HEK293 (cell line): ENCODE data around the gene PLA2G3.

Source experiments
- CTCF ChIA-PET: fragments of 350-600 bp; formaldehyde crosslinking; extraction: SDS; loops from one replicate; lab custom pipeline; 2021; ENCODE audit warnings: antibody characterized with exemption; lab: Yijun Ruan, JAX
- POLR2A ChIA-PET: fragments of 300-600 bp; formaldehyde crosslinking; extraction: SDS; loops from one replicate; lab custom pipeline; 2020; ENCODE audit warnings: antibody characterized with exemption, inconsistent platforms; lab: Yijun Ruan, JAX
- H3K27ac ChIP-seq: fragments of 200-500 bp; sonication (Bioruptor generic); 2 replicates; pipeline ENCODE4 v1.5.1; 2014; ENCODE audit warnings: low read depth, low read length, control low read depth, inconsistent platforms; ENCODE audit errors: extremely low read depth
- H3K36me3 ChIP-seq, 2 experiments: fragments of 200-500 bp in 1 of 2; sonication (Bioruptor generic) in 1 of 2; 1 replicate in 1 of 2; 2 replicates in 1 of 2; pipeline ENCODE4 v1.5.1; 2014 to 2017; ENCODE audit warnings: inconsistent platforms in 2 of 2, low read length in 2 of 2; ENCODE audit not compliant: control insufficient read depth in 2 of 2, insufficient read depth in 1 of 2
- H3K4me1 ChIP-seq: fragments of 200-500 bp; sonication (Bioruptor generic); 2 replicates; pipeline ENCODE4 v1.5.1; 2014; ENCODE audit warnings: mild to moderate bottlenecking, low read length, inconsistent platforms; ENCODE audit not compliant: control insufficient read depth, insufficient read depth
- H3K4me3 ChIP-seq: 2 replicates; pipeline ENCODE4 v1.5.1; 2011; ENCODE audit warnings: low read depth, mild to moderate bottlenecking, control low read depth, low read length, moderate library complexity
- H3K9me3 ChIP-seq: fragments of 200-500 bp; sonication (Bioruptor generic); 2 replicates; pipeline ENCODE4 v1.5.1; 2014; ENCODE audit warnings: low read depth, low read length, inconsistent platforms; ENCODE audit not compliant: control insufficient read depth, insufficient read depth
- BCL11B ChIP-seq: fragments of 450-650 bp; formaldehyde crosslinking; IDR thresholded peaks from 2 replicates; pipeline ENCODE4 v1.5.1; 2016; ENCODE audit warnings: low read depth, missing biosample characterization, missing genetic modification characterization
- BCL6B ChIP-seq: fragments of 450-650 bp; formaldehyde crosslinking; IDR thresholded peaks from 2 replicates; pipeline ENCODE4 v1.5.1; 2017; ENCODE audit warnings: missing biosample characterization, missing genetic modification characterization
- HIC1 ChIP-seq: fragments of 450-650 bp; formaldehyde crosslinking; IDR thresholded peaks from 2 replicates; pipeline ENCODE4 v1.5.1; 2016; ENCODE audit warnings: missing biosample characterization, missing genetic modification characterization
- KLF9 ChIP-seq: fragments of 450-650 bp; formaldehyde crosslinking; IDR thresholded peaks from 2 replicates; pipeline ENCODE4 v1.5.1; 2016; ENCODE audit warnings: missing biosample characterization, missing genetic modification characterization, low read depth
- MZF1 ChIP-seq: fragments of 450-650 bp; formaldehyde crosslinking; IDR thresholded peaks from 2 replicates; pipeline ENCODE4 v1.5.1; 2017; ENCODE audit warnings: missing biosample characterization, missing genetic modification characterization, borderline replicate concordance
- PBX3 ChIP-seq: sonication (generic); formaldehyde crosslinking; IDR thresholded peaks from 2 replicates; pipeline ENCODE4 v1.8.1; 2022; ENCODE audit warnings: mild to moderate bottlenecking, moderate library complexity, missing genetic modification reagents
- PRDM6 ChIP-seq: fragments of 450-650 bp; formaldehyde crosslinking; IDR thresholded peaks from 2 replicates; pipeline ENCODE4 v1.5.1; 2017; ENCODE audit warnings: missing biosample characterization, missing genetic modification characterization
- ZBTB17 ChIP-seq: fragments of 450-650 bp; formaldehyde crosslinking; IDR thresholded peaks from 2 replicates; pipeline ENCODE4 v1.5.1; 2016; ENCODE audit warnings: missing biosample characterization, missing genetic modification characterization
- ZBTB21 ChIP-seq: fragments of 450-650 bp; formaldehyde crosslinking; IDR thresholded peaks from 2 replicates; pipeline ENCODE4 v1.5.1; 2017; ENCODE audit warnings: missing biosample characterization, missing genetic modification characterization
- ZBTB26 ChIP-seq: fragments of 450-650 bp; formaldehyde crosslinking; optimal IDR thresholded peaks from 2 replicates; pipeline ENCODE3; 2016; ENCODE audit warnings: missing biosample characterization, mild to moderate bottlenecking, missing genetic modification characterization
- ZIC2 ChIP-seq: fragments of 450-650 bp; formaldehyde crosslinking; IDR thresholded peaks from 2 replicates; pipeline ENCODE4 v1.5.1; 2016; ENCODE audit warnings: missing biosample characterization, missing genetic modification characterization
- ZNF114 ChIP-seq: fragments of 450-650 bp; formaldehyde crosslinking; IDR thresholded peaks from 2 replicates; pipeline ENCODE4 v1.5.0; 2017; ENCODE audit warnings: missing biosample characterization, missing genetic modification characterization
- ZNF16 ChIP-seq: fragments of 450-650 bp; formaldehyde crosslinking; IDR thresholded peaks from 2 replicates; pipeline ENCODE4 v1.5.1; 2016; ENCODE audit warnings: low read depth, missing biosample characterization, missing genetic modification characterization
- ZNF174 ChIP-seq: fragments of 450-650 bp; formaldehyde crosslinking; IDR thresholded peaks from 2 replicates; pipeline ENCODE4 v1.5.0; 2017; ENCODE audit warnings: missing biosample characterization, mild to moderate bottlenecking, missing genetic modification characterization
- ZNF223 ChIP-seq: fragments of 450-650 bp; formaldehyde crosslinking; IDR thresholded peaks from 2 replicates; pipeline ENCODE4 v1.5.1; 2016; ENCODE audit warnings: missing biosample characterization, missing genetic modification characterization
- ZNF302 ChIP-seq: fragments of 450-650 bp; formaldehyde crosslinking; IDR thresholded peaks from 2 replicates; pipeline ENCODE4 v1.5.1; 2016; ENCODE audit warnings: missing biosample characterization, missing genetic modification characterization, low read depth
- ZNF324 ChIP-seq: fragments of 450-650 bp; formaldehyde crosslinking; IDR thresholded peaks from 2 replicates; pipeline ENCODE4 v1.5.1; 2016; ENCODE audit warnings: missing biosample characterization, missing genetic modification characterization
- ZNF341 ChIP-seq: fragments of 450-650 bp; formaldehyde crosslinking; IDR thresholded peaks from 2 replicates; pipeline ENCODE4; 2016; ENCODE audit warnings: low read depth, missing biosample characterization, missing genetic modification characterization
- ZNF354C ChIP-seq: fragments of 450-650 bp; formaldehyde crosslinking; IDR thresholded peaks from 2 replicates; pipeline ENCODE4 v1.5.1; 2016; ENCODE audit warnings: missing biosample characterization, missing genetic modification characterization, low read depth, borderline replicate concordance
- ZNF37A ChIP-seq: fragments of 450-650 bp; IDR thresholded peaks from 2 replicates; pipeline ENCODE4 v1.5.1; 2018; ENCODE audit warnings: missing biosample characterization, missing genetic modification characterization
- ZNF394 ChIP-seq: fragments of 450-650 bp; formaldehyde crosslinking; IDR thresholded peaks from 2 replicates; pipeline ENCODE4 v1.5.1; 2016; ENCODE audit warnings: missing biosample characterization, missing genetic modification characterization, mild to moderate bottlenecking, moderate library complexity, borderline replicate concordance
- ZNF580 ChIP-seq: fragments of 450-650 bp; formaldehyde crosslinking; IDR thresholded peaks from 2 replicates; pipeline ENCODE4 v1.5.1; 2016; ENCODE audit warnings: missing biosample characterization, missing genetic modification characterization
- ZNF585B ChIP-seq: fragments of 450-650 bp; formaldehyde crosslinking; IDR thresholded peaks from 2 replicates; pipeline ENCODE4 v1.5.1; 2016; ENCODE audit warnings: missing biosample characterization, missing genetic modification characterization
- ZNF654 ChIP-seq: fragments of 450-650 bp; formaldehyde crosslinking; IDR thresholded peaks from 2 replicates; pipeline ENCODE4 v1.5.1; 2016; ENCODE audit warnings: low read depth, missing biosample characterization, missing genetic modification characterization
- ZNF830 ChIP-seq: fragments of 450-650 bp; IDR thresholded peaks from 2 replicates; pipeline ENCODE4 v1.5.0; 2018; ENCODE audit warnings: missing biosample characterization, missing genetic modification characterization, low read depth, mild to moderate bottlenecking, moderate library complexity
- ZNF837 ChIP-seq: fragments of 450-650 bp; formaldehyde crosslinking; IDR thresholded peaks from 2 replicates; pipeline ENCODE4 v1.5.1; 2016; ENCODE audit warnings: missing biosample characterization, missing genetic modification characterization
- ZSCAN4 ChIP-seq: fragments of 450-650 bp; formaldehyde crosslinking; IDR thresholded peaks from 2 replicates; pipeline ENCODE4 v1.5.1; 2017; ENCODE audit warnings: missing biosample characterization, missing genetic modification characterization
- ZXDB ChIP-seq: fragments of 450-650 bp; formaldehyde crosslinking; IDR thresholded peaks from 2 replicates; pipeline ENCODE4 v1.5.1; 2016; ENCODE audit warnings: missing biosample characterization, missing genetic modification characterization

The PLA2G3 gene

GRCh38 chr22:31134688-31135087 is 5.6 kb downstream of the PLA2G3 start:
- CTCF ChIA-PET = interaction anchor here (0.6 to 2.5 kb wide), 4 partner anchors 14 to 146 kb away, joined by 3 to 15 read pairs (median 7); partner anchors contain the start of gene SELENOM
- H3K36me3 ChIP-seq = peaks cover 0 to 3% of the 10 kb centered on the region in 2 experiments; a peak in 2 of 3 replicates

GRCh38 chr22:31133911-31134310 is 6.4 kb downstream of the PLA2G3 start:
- H3K9me3 ChIP-seq = no peaks in the 10 kb centered on the region
- peaks cover 7% of the 10 kb centered on the region for H3K4me1 ChIP-seq
- peaks cover 0 to 3% of the 10 kb centered on the region in 2 experiments; a peak in 2 of 3 replicates for H3K36me3 ChIP-seq
- ChIA-PET CTCF (interaction anchor here (0.5 kb wide), 1 partner anchor 8 kb away, joined by 3 read pairs; no protein-coding TSS in a partner anchor), POLR2A (no interaction called here)
- H3K27ac ChIP-seq = no peak overlapping the region
- no peak for TF ChIP-seq HIC1 (tag by site-specific recombination)
- no peak for TF ChIP-seq ZNF580
- TF ChIP-seq ZNF394 (tag by site-specific recombination) = no peak
- TF ChIP-seq ZNF174 (tag by site-specific recombination) = no peak
- no peak for TF ChIP-seq ZBTB26 (tag by site-specific recombination)
- no peak for TF ChIP-seq ZIC2 (tag by site-specific recombination)
- TF ChIP-seq ZNF302 (tag by site-specific recombination) = no peak
- TF ChIP-seq ZBTB21 (tag by site-specific recombination) = no peak
- TF ChIP-seq ZNF585B (tag by site-specific recombination) = no peak
- no peak for TF ChIP-seq ZNF324 (tag by site-specific recombination)
- no peak for TF ChIP-seq BCL11B (tag by site-specific recombination)
- no peak for TF ChIP-seq PRDM6 (tag by site-specific recombination)
- no peak for TF ChIP-seq ZNF223 (tag by site-specific recombination)
- TF ChIP-seq ZBTB17 (tag by site-specific recombination) = no peak
- no peak for TF ChIP-seq ZSCAN4 (tag by site-specific recombination)
- no peak for TF ChIP-seq ZNF16 (tag by site-specific recombination)
- no peak for TF ChIP-seq PBX3 (CRISPR knock-in tag)
- TF ChIP-seq BCL6B = no peak
- TF ChIP-seq ZNF354C (tag by site-specific recombination) = no peak
- no peak overlapping the region for H3K4me3 ChIP-seq

More at GRCh38 chr22:31134688-31135087, 5.6 kb downstream of the PLA2G3 start:
- H3K27ac ChIP-seq = no peak overlapping the region
- H3K4me3 ChIP-seq = no peak overlapping the region
- POLR2A ChIA-PET = interaction anchor here (0.9 kb wide), 1 partner anchor 27 kb away, joined by 4 read pairs; the partner anchor contains the start of gene SELENOM
- H3K9me3 ChIP-seq = no peaks in the 10 kb centered on the region
- H3K4me1 ChIP-seq = peaks cover 7% of the 10 kb centered on the region
- TF ChIP-seq ZNF37A (no peak), ZXDB (tag by site-specific recombination) (no peak), ZNF830 (no peak), ZNF114 (tag by site-specific recombination) (no peak), ZNF302 (tag by site-specific recombination) (no peak), KLF9 (tag by site-specific recombination) (no peak), ZNF837 (tag by site-specific recombination) (no peak), ZNF341 (tag by site-specific recombination) (no peak), ZNF654 (no peak), ZIC2 (tag by site-specific recombination) (no peak), MZF1 (tag by site-specific recombination) (no peak)
